Inflammatory macrophage (primary cell): ENCODE results near the gene OPRD1.
"Not testable (repeated sequence)": the region's sequence is repeated elsewhere in the genome, so short reads cannot be mapped to it uniquely, and the experiment has no call there.

Experiments used
- DNase-seq, 2 donors: peaks; one replicate each; pipeline ENCODE4 v3.0.0-alpha.2; 2020 to 2022

The OPRD1 gene

DNA sequence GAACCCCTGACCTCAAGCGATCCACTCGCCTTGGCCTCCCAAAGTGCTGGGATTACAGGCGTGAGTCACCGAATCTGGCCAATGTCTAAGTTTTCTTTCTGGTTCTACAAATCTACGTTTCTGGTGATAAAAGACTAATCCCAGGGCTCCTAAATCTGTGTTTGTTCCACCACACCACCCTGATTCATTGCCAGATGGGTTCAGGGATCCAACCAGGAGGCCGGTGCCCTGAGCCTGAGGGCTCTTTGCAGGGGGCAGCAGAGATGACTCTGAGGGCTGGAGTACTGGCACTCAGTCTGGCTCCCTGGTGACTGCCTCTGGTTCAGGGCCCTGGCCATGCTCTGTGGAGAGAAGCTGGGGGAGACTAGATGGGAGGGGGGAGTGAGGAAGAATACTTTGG, 10.5 kb upstream of the OPRD1 start:
- no peak for DNase-seq

GRCh38 chr1:28803051-28803450, 8.9 kb upstream of the OPRD1 start:
- DNase-seq, result no peak

DNA sequence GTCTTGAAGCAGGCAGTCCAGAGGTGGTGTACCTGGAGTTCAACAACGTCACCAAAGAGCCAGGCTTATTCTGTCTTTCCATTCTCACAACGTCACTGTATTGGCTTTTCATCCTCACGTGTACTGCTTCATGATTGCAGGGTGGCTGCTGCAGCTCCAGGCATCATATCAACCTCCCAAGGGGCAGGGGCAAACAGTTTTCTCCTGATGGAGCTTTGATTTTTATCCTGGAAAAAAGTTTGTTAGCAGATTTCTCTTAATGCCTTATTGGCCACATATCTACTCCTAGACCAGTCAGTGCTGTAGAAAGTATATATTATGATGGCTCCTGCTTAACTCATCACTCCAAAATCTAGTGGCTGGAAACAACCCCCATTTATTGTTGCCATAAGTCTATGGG, 8.3 kb upstream of the OPRD1 start:
- no peak for DNase-seq

GRCh38 chr1:28804071-28804470, 7.9 kb upstream of the OPRD1 start:
- no peak for DNase-seq

- no peak for DNase-seq
Observed at GRCh38 chr1:28807046-28807445, 4.9 kb upstream of the OPRD1 start.

DNA sequence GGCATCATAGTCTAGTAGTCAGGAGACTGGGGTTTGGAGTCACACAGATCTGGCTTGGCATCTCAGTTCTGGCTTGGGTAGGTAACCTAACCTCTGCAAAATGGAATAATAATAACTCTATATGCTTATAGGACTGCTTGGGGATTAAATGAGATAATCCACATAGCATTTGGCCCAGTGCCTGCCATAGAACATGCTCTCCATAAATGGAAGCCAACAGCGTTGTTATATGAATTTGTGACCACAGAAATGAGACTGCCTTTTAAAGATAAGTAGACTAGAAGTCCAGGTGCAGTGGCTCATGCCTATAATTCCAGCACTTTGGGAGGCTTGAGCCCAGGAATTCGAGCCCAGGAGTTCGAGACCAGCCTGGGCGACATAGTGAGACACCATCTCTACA, 4.0 kb upstream of the OPRD1 start:
- no peak for DNase-seq

DNA sequence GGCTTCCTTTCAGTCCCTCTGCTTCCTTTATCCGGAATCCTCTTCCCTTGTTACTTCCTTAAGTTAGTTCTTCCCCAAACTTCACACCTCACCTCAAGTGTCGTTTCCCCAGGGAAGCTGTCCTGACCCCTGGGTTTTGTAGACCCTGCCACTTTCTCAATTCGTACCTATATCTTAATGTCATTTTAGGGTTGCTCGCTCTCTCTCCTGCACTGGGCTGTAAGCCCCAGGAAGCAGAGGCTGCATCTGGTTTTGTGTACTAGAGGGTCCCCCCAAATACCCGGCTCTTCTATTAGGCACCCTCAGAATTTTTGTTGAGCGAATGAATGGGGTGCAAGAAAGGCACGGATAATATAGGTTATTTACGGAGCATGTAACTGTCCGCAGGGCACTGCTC, 603 bp upstream of the OPRD1 start:
- DNase-seq, result no peak

DNA sequence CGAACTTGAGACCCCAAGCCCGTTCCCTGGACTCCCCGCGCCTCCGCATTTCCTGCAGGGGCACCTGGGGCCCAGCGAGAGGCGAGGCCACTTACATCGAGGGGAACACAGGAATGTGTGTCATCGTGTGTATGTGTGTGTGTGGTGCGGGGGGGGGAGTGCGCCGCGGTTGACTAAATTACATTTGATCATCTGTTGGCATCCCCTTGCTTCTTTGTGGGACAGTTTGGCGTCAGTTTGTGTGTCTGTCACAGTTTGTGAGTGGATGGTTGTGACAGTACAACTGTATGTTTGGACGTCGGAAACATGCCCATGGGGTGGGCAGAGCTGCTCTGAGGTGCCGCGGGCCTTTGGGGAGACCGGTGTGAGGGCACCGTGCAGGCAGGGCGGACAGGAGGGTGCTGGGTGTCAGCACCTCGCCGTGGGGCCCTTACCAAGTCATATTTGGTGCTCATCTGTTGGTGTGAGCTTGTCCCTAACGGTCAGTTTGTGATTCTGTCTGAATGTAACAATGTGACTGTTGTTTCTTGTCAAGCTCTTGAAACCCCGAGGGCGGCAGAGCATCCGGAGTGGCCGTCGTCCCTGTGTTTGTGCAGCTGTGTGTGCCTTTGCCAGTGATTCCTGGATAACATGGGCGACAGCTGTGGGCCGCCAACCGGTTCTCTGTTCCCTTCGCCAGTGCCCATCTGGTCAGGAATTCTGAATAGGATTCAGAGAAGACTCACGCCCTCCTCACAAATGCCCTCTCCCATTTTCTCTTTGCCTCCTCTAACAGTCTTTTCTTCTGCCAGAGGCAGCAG, 899 bp downstream of the OPRD1 start:
- DNase-seq, result no peak

GRCh38 chr1:28813931-28814465, 2.0 kb downstream of the OPRD1 start:
- DNase-seq, result no peak

GRCh38 chr1:28815533-28816185, 3.7 kb downstream of the OPRD1 start:
- DNase-seq, result no peak

GRCh38 chr1:28817133-28817532, 5.2 kb downstream of the OPRD1 start:
- no peak for DNase-seq

GRCh38 chr1:28819020-28819419, 7.0 kb downstream of the OPRD1 start:
- DNase-seq, result no peak

GRCh38 chr1:28822799-28823198, 10.8 kb downstream of the OPRD1 start:
- DNase-seq, result no peak

DNA sequence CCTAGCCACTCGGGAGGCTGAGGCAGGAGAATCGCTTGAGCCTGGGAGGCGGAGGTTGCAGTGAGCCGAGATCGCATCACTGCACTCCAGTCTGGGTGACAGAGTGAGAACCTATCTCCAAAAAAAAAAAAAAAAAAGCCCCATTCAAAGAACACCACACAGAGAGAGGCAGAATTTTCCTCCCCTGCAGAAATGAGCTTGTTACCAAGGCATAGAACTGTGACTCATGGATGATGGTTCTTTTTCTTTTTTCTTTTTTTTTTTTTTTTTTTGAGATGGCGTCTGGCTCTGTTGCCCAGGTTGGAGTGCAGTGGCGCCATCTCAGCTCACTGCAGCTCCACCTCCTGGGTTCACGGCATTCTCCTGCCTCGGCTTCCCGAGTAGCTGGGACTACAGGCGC, 12.1 kb downstream of the OPRD1 start:
- not testable (repeated sequence) for DNase-seq

- DNase-seq, result not testable (repeated sequence)
Observed at GRCh38 chr1:28828227-28828858, 16.4 kb downstream of the OPRD1 start.

GRCh38 chr1:28830814-28831213, 18.8 kb downstream of the OPRD1 start:
- no peak for DNase-seq

GRCh38 chr1:28832966-28833365, 21.0 kb downstream of the OPRD1 start:
- no peak for DNase-seq

DNA sequence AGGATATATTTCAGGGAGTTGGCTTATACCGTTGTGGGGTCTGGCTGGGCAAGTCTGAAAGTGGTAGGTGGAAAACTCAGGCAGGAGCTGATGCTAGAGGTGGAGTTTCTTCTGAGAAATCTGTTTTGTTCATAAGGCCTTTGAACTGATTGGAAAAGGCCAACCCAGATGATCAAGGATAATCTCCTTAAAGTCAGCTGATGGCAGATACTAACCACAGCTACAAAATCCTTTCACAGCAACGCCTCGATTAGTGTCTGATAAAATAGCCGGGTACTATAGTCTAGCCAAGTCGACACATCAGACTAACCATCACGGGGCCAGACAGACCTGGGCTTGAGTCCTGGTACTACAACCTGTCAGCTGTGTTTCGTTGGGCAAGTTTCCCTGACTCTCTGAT, 21.4 kb downstream of the OPRD1 start:
- DNase-seq, result no peak

DNA sequence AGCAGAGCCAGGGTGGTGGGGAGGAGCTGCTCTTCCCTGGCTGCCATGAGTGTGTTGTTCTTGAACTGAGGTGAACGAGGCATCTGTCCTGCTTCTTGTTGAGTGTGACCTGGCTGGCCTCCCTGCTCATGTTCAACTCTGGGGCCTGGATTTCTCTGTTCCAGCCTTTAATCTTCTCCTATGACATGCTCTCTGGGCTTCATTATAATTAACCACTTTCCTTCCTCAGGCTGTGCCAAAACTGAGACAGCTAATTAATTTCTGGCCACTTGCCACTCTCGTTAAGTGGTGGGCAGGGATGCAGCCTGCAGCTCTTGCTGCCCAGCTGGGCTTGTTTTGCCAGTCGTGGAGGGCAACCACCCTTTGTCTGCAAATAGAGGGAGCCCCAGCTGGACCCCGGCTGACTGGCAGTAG, 23.3 kb downstream of the OPRD1 start:
- no peak for DNase-seq

DNA sequence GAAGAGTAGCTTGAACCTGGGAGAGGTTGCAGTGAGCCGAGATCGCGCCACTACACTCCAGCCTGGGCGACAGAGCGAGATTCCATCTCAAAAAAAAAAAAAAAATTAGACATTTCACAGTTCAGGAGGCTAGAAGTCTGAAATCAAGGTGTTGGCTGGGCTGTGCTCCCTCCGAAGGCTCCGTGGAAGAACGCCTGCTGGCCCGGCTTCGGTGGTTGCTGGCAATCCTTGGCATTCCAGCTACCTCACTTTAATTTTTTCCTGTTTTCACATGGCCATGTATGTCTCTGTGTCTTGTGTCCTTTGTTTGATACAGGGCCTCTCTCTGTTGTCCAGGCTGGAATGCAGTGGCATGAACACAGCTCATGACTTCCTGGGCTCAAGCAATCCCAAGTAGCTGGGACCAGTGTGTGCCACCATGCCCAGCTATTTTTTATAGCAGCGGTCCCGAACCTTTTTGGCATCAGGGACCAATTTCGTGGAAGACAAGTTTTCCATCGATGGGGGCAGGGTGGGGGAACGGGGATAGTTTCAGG, 24.5 kb downstream of the OPRD1 start:
- no peak for DNase-seq

DNA sequence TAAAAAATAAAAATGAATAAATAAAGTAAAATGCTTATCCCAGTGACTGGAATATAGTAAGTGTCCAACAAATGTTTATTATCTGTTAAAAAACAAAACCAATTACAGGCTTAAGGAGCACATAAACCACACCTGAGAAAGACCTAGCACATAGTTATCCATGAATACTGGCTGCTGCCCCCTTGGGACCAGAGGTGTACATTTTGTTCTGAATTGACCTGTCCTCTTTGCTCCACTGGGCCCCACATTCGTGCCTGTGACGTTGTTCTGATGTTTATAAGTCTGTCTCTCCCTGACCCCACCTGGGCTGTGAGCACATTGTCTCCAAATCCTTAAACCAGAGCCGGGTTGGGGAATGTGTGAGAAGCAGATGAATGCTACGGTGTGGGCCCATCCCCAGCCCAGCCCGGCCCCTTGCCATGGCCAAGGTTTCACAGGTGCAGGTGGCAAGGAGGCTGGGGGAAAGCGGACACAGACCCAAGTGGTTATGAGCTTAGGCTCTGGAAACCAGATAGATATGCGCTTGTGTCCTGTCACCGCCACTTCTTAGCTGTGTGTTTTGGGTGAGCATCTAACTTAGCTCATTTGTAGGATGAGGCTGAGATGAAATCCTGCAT, 29.1 kb downstream of the OPRD1 start:
- no peak for DNase-seq

DNA sequence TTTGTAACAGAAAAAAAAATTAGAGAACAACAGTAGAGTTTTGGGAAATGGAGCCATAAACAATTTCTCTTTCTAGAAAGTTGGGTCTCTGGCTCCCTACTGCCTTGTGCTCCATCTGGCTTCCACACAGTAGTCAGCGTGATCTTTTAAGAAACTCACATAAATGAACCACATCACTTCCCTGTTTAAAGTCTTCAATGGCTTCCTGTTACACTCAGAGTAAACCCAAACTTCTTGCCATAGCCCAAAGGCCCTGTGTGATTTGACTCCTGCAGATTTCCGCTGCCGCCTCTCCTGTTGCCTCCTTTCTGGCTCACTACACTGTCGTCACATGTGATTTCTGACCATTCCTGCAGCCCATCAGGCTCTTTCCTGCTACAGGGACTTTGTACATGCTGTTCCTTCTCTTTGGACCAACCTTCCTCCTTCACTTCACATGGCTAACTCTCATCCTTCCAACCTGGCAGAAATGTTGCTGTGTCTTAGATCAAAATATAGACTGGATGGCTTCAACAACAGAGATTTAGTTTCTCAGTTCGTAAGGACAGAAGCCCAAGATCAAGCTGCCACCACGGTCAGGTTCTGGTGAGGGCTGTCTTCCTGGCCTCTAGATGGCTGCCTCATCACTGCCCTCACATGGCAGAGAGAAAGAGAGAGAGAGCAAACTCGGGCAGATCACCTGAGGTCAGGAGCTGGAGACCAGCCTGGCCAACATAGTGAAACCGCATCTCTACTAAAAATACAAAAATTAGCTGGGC, 34.0 kb downstream of the OPRD1 start:
- DNase-seq, result peak; percentile 34 to 41
